Left renal pelvis (tissue), 4 donors: ENCODE data around the gene CCDC170. TPM values are rescaled to one million over a fixed set of nuclear protein-coding genes. Genes with fewer than 3 reads are reported as not detected.

ENCODE experiments used
- DNase-seq, 4 donors: peaks; one replicate each; pipeline ENCODE4 v3.0.0-alpha.2; 2013; ENCODE audit warnings: low read depth in 4 of 4, low spot score in 3 of 4
- polyA plus RNA-seq, 4 donors: library from polyadenylated mRNA; unstranded; fragments of 120-200 nt; gene quantifications; one replicate each; pipeline ENCODE4 v1.2.1, GENCODE V29; 2013; ENCODE audit not compliant: insufficient read length in 4 of 4

The CCDC170 gene
- polyA plus RNA-seq, 4 donors, result 1.4 to 4.3 (median 2.6) TPM

- DNase-seq, result no peak
Measured at GRCh38 chr6:151647976-151648639, 154.3 kb downstream of the CCDC170 start.

GRCh38 chr6:151649835-151650234 is 156.0 kb downstream of the CCDC170 start:
- DNase-seq, result no peak

- no peak for DNase-seq
Measured at GRCh38 chr6:151651639-151652038, 157.8 kb downstream of the CCDC170 start.

- no peak for DNase-seq
Measured at GRCh38 chr6:151652325-151652724, 158.5 kb downstream of the CCDC170 start.

GRCh38 chr6:151655099-151655498 is 161.3 kb downstream of the CCDC170 start:
- DNase-seq, result no peak

- DNase-seq, result no peak
Measured at GRCh38 chr6:151656392-151656791, 162.6 kb downstream of the CCDC170 start.

- DNase-seq, result no peak
Measured at GRCh38 chr6:151658091-151658490, 164.3 kb downstream of the CCDC170 start.

- no peak for DNase-seq
Measured at GRCh38 chr6:151659212-151659611, 165.4 kb downstream of the CCDC170 start.

GRCh38 chr6:151661509-151661908 is 167.7 kb downstream of the CCDC170 start:
- DNase-seq, result no peak

GRCh38 chr6:151661928-151662327 is 168.1 kb downstream of the CCDC170 start:
- DNase-seq, result no peak

GRCh38 chr6:151663559-151663958 is 169.7 kb downstream of the CCDC170 start:
- no peak for DNase-seq

- no peak for DNase-seq
Measured at GRCh38 chr6:151664390-151664789, 170.6 kb downstream of the CCDC170 start.

GRCh38 chr6:151665329-151665728 is 171.5 kb downstream of the CCDC170 start:
- no peak for DNase-seq

- no peak for DNase-seq
Measured at GRCh38 chr6:151666526-151666925, 172.7 kb downstream of the CCDC170 start.

GRCh38 chr6:151669208-151669560 is 175.4 kb downstream of the CCDC170 start:
- no peak for DNase-seq

- DNase-seq, result no peak
Measured at GRCh38 chr6:151670116-151670515, 176.3 kb downstream of the CCDC170 start.

Other genes starting within 250 kb of the CCDC170 start
- 10 to 100 TPM; 16.4 to 21.4 (median 17.5) TPM for gene ZBTB2, start 102.5 kb upstream of the CCDC170 start, polyA plus RNA-seq
- gene RMND1, start 41.9 kb upstream of the CCDC170 start, polyA plus RNA-seq, result 10 to 100 TPM; 19.7 to 60.7 (median 38.1) TPM